Spleen (tissue), 7 donors: Measurements from ENCODE around the gene CACNA2D3.

Source experiments
- CTCF ChIP-seq, 11 experiments: fragments of 200-600 bp in 7 of 11; fragments of 450-650 bp in 4 of 11; sonication (generic) in 4 of 11; IDR thresholded peaks in 8 of 11; conservative IDR thresholded peaks in 3 of 11; 1 replicate in 7 of 11; 2 replicates in 4 of 11; pipeline versions ENCODE4 v1.4.0 to v1.8.0; 2016 to 2021; ENCODE audit warnings: antibody characterized with exemption in 11 of 11, inconsistent platforms in 4 of 11, mild to moderate bottlenecking in 1 of 11
- POLR2AphosphoS5 ChIP-seq, 3 donors: sonication (generic); formaldehyde crosslinking; IDR thresholded peaks; one replicate each; pipeline ENCODE4 v1.5.1; 2017; ENCODE audit warnings: antibody characterized with exemption in 3 of 3
- donor health status: DM: no; HTN: no; CAD: no; lungs with moderate emphysema.
- donor health status: DM: no; HTN: no; CAD: no.
- donor health status: DM: no; HTN: no; CAD: no.

DNA sequence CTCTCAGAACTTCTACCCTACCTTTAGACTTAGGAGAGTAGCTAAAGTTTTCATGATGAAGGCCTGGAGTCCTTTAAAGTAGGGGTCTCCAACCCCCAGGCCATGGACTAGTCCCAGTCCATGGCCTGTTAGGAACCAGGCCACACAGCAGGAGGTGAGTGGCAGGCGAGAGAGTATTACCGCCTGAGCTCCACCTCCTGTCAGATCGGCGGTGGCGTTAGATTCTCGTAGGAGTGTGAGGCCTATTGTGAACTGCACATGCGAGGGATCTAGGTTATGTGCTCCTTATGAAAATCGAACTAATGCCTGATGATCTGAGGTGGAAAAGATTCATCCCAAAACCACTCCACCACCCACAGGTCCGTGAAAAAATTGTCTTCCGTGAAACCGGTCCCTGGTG is 18.3 kb upstream of the CACNA2D3 start:
- TF ChIP-seq CTCF (IDR thresholded peaks at IDR 0.05 in 8 of 11, conservative IDR thresholded peaks at IDR 0.05 in 3 of 11) = no peak
- TF ChIP-seq POLR2AphosphoS5 (IDR thresholded peaks at IDR 0.05) = no peak
